ENCODE results near the gene PRKCQ. TPM values are rescaled to one million over a fixed set of nuclear protein-coding genes. Genes with fewer than 3 reads are reported as not detected.

PRKCQ gene
- total RNA-seq, 1 experiment from 2014 or later, result 0.73 TPM

DNA sequence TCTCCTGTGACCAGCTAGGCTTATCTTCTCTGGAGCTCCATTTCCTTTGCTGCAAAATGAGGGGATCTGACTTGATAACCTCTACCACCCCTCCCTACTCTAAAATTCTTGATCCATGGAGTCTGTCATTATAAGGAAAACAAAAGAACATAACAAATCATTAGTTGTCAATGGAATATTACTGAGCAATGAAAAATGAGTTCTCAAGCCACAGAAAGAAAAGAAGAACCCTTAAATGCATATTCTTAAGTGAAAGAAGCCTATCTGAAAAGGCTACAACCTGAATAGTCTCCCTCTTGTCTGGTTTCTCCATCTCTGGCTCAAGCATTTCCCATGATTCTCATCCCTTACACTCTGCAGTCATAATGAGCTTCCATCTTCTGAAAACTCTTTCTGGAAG lies 110.4 kb downstream of the PRKCQ start:
- Mint-ChIP-seq H3K27ac (ENCODE audit: unreplicated experiment) (no peak overlapping the region), H3K4me1 (ENCODE audit: low read depth, unreplicated experiment) (peaks cover 21% of the 10 kb centered on the region), H3K36me3 (ENCODE audit: insufficient read depth, unreplicated experiment) (no peaks in the 10 kb centered on the region), H3K27me3 (ENCODE audit: unreplicated experiment) (peaks cover 83% of the 10 kb centered on the region), H3K9me3 (ENCODE audit: low read depth, unreplicated experiment) (peaks cover 6% of the 10 kb centered on the region), H3K4me3 (ENCODE audit: low read depth, unreplicated experiment) (no peak overlapping the region)
- DNase-seq, result no peak
- CTCF ChIA-PET, result no interaction called here
- intact Hi-C loops (cut with micrococcal nuclease; ENCODE audit: unreplicated experiment), result no loop called here
- TF ChIP-seq, protein P1, sequence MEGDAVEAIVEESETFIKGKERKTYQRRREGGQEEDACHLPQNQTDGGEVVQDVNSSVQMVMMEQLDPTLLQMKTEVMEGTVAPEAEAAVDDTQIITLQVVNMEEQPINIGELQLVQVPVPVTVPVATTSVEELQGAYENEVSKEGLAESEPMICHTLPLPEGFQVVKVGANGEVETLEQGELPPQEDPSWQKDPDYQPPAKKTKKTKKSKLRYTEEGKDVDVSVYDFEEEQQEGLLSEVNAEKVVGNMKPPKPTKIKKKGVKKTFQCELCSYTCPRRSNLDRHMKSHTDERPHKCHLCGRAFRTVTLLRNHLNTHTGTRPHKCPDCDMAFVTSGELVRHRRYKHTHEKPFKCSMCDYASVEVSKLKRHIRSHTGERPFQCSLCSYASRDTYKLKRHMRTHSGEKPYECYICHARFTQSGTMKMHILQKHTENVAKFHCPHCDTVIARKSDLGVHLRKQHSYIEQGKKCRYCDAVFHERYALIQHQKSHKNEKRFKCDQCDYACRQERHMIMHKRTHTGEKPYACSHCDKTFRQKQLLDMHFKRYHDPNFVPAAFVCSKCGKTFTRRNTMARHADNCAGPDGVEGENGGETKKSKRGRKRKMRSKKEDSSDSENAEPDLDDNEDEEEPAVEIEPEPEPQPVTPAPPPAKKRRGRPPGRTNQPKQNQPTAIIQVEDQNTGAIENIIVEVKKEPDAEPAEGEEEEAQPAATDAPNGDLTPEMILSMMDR (IDR thresholded peaks at IDR 0.05; ENCODE audit: unreplicated experiment), result no peak
- no TSS peak for BruUV-seq (replicated peaks)

- no TSS peak for BruUV-seq (replicated peaks)
- TF ChIP-seq, protein P1 (IDR thresholded peaks at IDR 0.05; ENCODE audit: unreplicated experiment), result no peak
- Mint-ChIP-seq H3K4me3 (ENCODE audit: low read depth, unreplicated experiment) (no peak overlapping the region), H3K27ac (ENCODE audit: unreplicated experiment) (no peak overlapping the region), H3K36me3 (ENCODE audit: insufficient read depth, unreplicated experiment) (no peaks in the 10 kb centered on the region), H3K4me1 (ENCODE audit: low read depth, unreplicated experiment) (peaks cover 21% of the 10 kb centered on the region), H3K9me3 (ENCODE audit: low read depth, unreplicated experiment) (peaks cover 7% of the 10 kb centered on the region), H3K27me3 (ENCODE audit: unreplicated experiment) (peaks cover 71% of the 10 kb centered on the region)
- intact Hi-C loops (cut with micrococcal nuclease; ENCODE audit: unreplicated experiment), result no loop called here
- CTCF ChIA-PET, result no interaction called here
- DNase-seq, result no peak
Measured at GRCh38 chr10:6465854-6466601, 114.0 kb downstream of the PRKCQ start.

- BruUV-seq (replicated peaks), result no TSS peak
- peaks cover 71% of the 10 kb centered on the region for H3K27me3 Mint-ChIP-seq (ENCODE audit: unreplicated experiment)
- no peaks in the 10 kb centered on the region for H3K36me3 Mint-ChIP-seq (ENCODE audit: insufficient read depth, unreplicated experiment)
- H3K4me3 Mint-ChIP-seq (ENCODE audit: low read depth, unreplicated experiment), result no peak overlapping the region
- peaks cover 21% of the 10 kb centered on the region for H3K4me1 Mint-ChIP-seq (ENCODE audit: low read depth, unreplicated experiment)
- TF ChIP-seq, protein P1 (IDR thresholded peaks at IDR 0.05; ENCODE audit: unreplicated experiment), result no peak
- H3K9me3 Mint-ChIP-seq (ENCODE audit: low read depth, unreplicated experiment), result peaks cover 11% of the 10 kb centered on the region
- no peak for DNase-seq
- CTCF ChIA-PET, result no interaction called here
- intact Hi-C loops (cut with micrococcal nuclease; ENCODE audit: unreplicated experiment), result no loop called here
- no peak overlapping the region for H3K27ac Mint-ChIP-seq (ENCODE audit: unreplicated experiment)
Measured at GRCh38 chr10:6465437-6465836, 114.6 kb downstream of the PRKCQ start.

- intact Hi-C loops (cut with micrococcal nuclease; ENCODE audit: unreplicated experiment), result no loop called here
Measured at GRCh38 chr10:6464862-6465430, 115.1 kb downstream of the PRKCQ start.

More at GRCh38 chr10:6464862-6465430, 115.1 kb downstream of the PRKCQ start:
- TF ChIP-seq, protein P1 (IDR thresholded peaks at IDR 0.05; ENCODE audit: unreplicated experiment), result no peak
- no peaks in the 10 kb centered on the region for H3K36me3 Mint-ChIP-seq (ENCODE audit: insufficient read depth, unreplicated experiment)
- DNase-seq, result peak; percentile 9
- no peak overlapping the region for H3K27ac Mint-ChIP-seq (ENCODE audit: unreplicated experiment)
- peaks cover 6% of the 10 kb centered on the region for H3K9me3 Mint-ChIP-seq (ENCODE audit: low read depth, unreplicated experiment)
- peaks cover 69% of the 10 kb centered on the region for H3K27me3 Mint-ChIP-seq (ENCODE audit: unreplicated experiment)
- H3K4me3 Mint-ChIP-seq (ENCODE audit: low read depth, unreplicated experiment), result no peak overlapping the region
- H3K4me1 Mint-ChIP-seq (ENCODE audit: low read depth, unreplicated experiment), result peaks cover 21% of the 10 kb centered on the region
- no TSS peak for BruUV-seq (replicated peaks)
- CTCF ChIA-PET, result no interaction called here

Measured in Calu3 (cell line).